Embryonic facial prominence (tissue), 1 donor: ENCODE data around the gene TMEM125.

Experiments
- DNase-seq: peaks from one replicate; pipeline ENCODE4 v3.0.0-alpha.2; 2016; ENCODE audit errors: extremely low spot score

TMEM125 gene

GRCh38 chr1:43293176-43293575 lies 23.4 kb downstream of the TMEM125 start:
- DNase-seq = no peak

GRCh38 chr1:43293896-43294760 lies 24.3 kb downstream of the TMEM125 start:
- DNase-seq = no peak

GRCh38 chr1:43294761-43295160 lies 25.0 kb downstream of the TMEM125 start:
- no peak for DNase-seq

- DNase-seq = no peak
Observed at GRCh38 chr1:43296207-43296606, 26.4 kb downstream of the TMEM125 start.

- no peak for DNase-seq
Observed at GRCh38 chr1:43298055-43298454, 28.3 kb downstream of the TMEM125 start.

GRCh38 chr1:43299101-43299500 lies 29.3 kb downstream of the TMEM125 start:
- DNase-seq = no peak

GRCh38 chr1:43300378-43301094 lies 30.8 kb downstream of the TMEM125 start, which contains the start of gene TIE1:
Gene TIE1, plus strand, starts transcription at chr1:43300982. Its CDS starts 90 bp downstream, at chr1:43301072.
- no peak for DNase-seq

GRCh38 chr1:43302201-43302600 lies 32.4 kb downstream of the TMEM125 start:
- no peak for DNase-seq

- DNase-seq = no peak
Observed at GRCh38 chr1:43302721-43303470, 33.1 kb downstream of the TMEM125 start.

- DNase-seq = no peak
Observed at GRCh38 chr1:43303471-43304313, 33.9 kb downstream of the TMEM125 start.

GRCh38 chr1:43304314-43304681 lies 34.5 kb downstream of the TMEM125 start:
- no peak for DNase-seq

- no peak for DNase-seq
Observed at GRCh38 chr1:43304771-43305300, 35.1 kb downstream of the TMEM125 start.

- DNase-seq = no peak
Observed at GRCh38 chr1:43305461-43305860, 35.7 kb downstream of the TMEM125 start.

GRCh38 chr1:43305926-43306687 lies 36.3 kb downstream of the TMEM125 start:
- DNase-seq = no peak

- no peak for DNase-seq
Observed at GRCh38 chr1:43306688-43307457, 37.1 kb downstream of the TMEM125 start.

- no peak for DNase-seq
Observed at GRCh38 chr1:43307458-43308158, 37.8 kb downstream of the TMEM125 start.

- no peak for DNase-seq
Observed at GRCh38 chr1:43308635-43309404, 39.0 kb downstream of the TMEM125 start.

- DNase-seq = no peak
Observed at GRCh38 chr1:43309405-43310025, 39.7 kb downstream of the TMEM125 start.
